ENCODE data around the gene KCNH1.

KCNH1 gene

GRCh38 chr1:210692796-210693195 is 441.2 kb downstream of the KCNH1 start:
- DNase-seq (ENCODE audit: low read depth): no peak
- TF ChIP-seq CTCF (IDR thresholded peaks at IDR 0.05; ENCODE audit: control insufficient read depth, extremely low read depth, insufficient read depth): no peak
- no peak overlapping the region for H3K4me3 ChIP-seq (ENCODE audit: low read depth, low read length)

GRCh38 chr1:210691039-210691610 is 442.8 kb downstream of the KCNH1 start:
- no peak overlapping the region for H3K4me3 ChIP-seq (ENCODE audit: low read depth, low read length)
- no peak for DNase-seq (ENCODE audit: low read depth)
- TF ChIP-seq CTCF (IDR thresholded peaks at IDR 0.05; ENCODE audit: control insufficient read depth, extremely low read depth, insufficient read depth): no peak

GRCh38 chr1:210690236-210690635 is 443.7 kb downstream of the KCNH1 start:
- DNase-seq (ENCODE audit: low read depth): no peak
- no peak overlapping the region for H3K4me3 ChIP-seq (ENCODE audit: low read depth, low read length)
- TF ChIP-seq CTCF (IDR thresholded peaks at IDR 0.05; ENCODE audit: control insufficient read depth, extremely low read depth, insufficient read depth): no peak

- DNase-seq (ENCODE audit: low read depth): no peak
- TF ChIP-seq CTCF (IDR thresholded peaks at IDR 0.05; ENCODE audit: control insufficient read depth, extremely low read depth, insufficient read depth): no peak
- H3K4me3 ChIP-seq (ENCODE audit: low read depth, low read length): no peak overlapping the region
Measured at GRCh38 chr1:210689826-210690225, 444.1 kb downstream of the KCNH1 start.

- no peak for DNase-seq (ENCODE audit: low read depth)
- TF ChIP-seq CTCF (IDR thresholded peaks at IDR 0.05; ENCODE audit: control insufficient read depth, extremely low read depth, insufficient read depth): no peak
- H3K4me3 ChIP-seq (ENCODE audit: low read depth, low read length): no peak overlapping the region
Measured at GRCh38 chr1:210688512-210689234, 445.3 kb downstream of the KCNH1 start.

GRCh38 chr1:210687582-210688279 is 446.2 kb downstream of the KCNH1 start:
- no peak overlapping the region for H3K4me3 ChIP-seq (ENCODE audit: low read depth, low read length)
- DNase-seq (ENCODE audit: low read depth): no peak
- TF ChIP-seq CTCF (IDR thresholded peaks at IDR 0.05; ENCODE audit: control insufficient read depth, extremely low read depth, insufficient read depth): no peak

All from LNCaP clone FGC (cell line).